Natural killer cell (primary cell): Measurements from ENCODE around the gene WDR81. TPM values are rescaled to one million over a fixed set of nuclear protein-coding genes. Genes with fewer than 3 reads are reported as not detected.

ENCODE experiments used
- ATAC-seq, 3 donors: fragments of 150-1000 bp in 2 of 3; fragments of 200-7000 bp in 1 of 3; cut with Tn5 transposase; 1 replicate in 1 of 3; 2 replicates in 2 of 3; pipeline ENCODE4 v1.10.0; 2021; ENCODE audit warnings: mild to moderate bottlenecking in 2 of 3, moderate library complexity in 2 of 3
- DNase-seq, 2 donors: peaks; one replicate each; pipeline versions ENCODE4 v3.0.0 to v3.0.0-alpha.2; 2013 to 2021; ENCODE audit warnings: mixed read lengths in 1 of 2
- H3K27ac ChIP-seq: one replicate; pipeline ENCODE4 v1.5.1; 2013; ENCODE audit warnings: mild to moderate bottlenecking, low read length
- H3K27me3 ChIP-seq: one replicate; pipeline ENCODE4 v1.6.1; 2013; ENCODE audit warnings: low read length; ENCODE audit not compliant: control insufficient read depth, insufficient read depth
- H3K36me3 ChIP-seq: one replicate; pipeline ENCODE4 v1.6.1; 2013; ENCODE audit warnings: low read length; ENCODE audit not compliant: control insufficient read depth, insufficient read depth
- H3K4me1 ChIP-seq: one replicate; pipeline ENCODE4 v1.6.1; 2013; ENCODE audit warnings: low read length; ENCODE audit not compliant: control insufficient read depth, insufficient read depth
- H3K4me3 ChIP-seq: one replicate; pipeline ENCODE4 v1.5.1; 2013; ENCODE audit warnings: low read length
- H3K9me3 ChIP-seq: one replicate; pipeline ENCODE4 v1.6.1; 2013; ENCODE audit warnings: low read length; ENCODE audit not compliant: control insufficient read depth, insufficient read depth
- H3K27ac Mint-ChIP-seq, 2 donors: one replicate each; pipeline ENCODE4 v1.8.0; 2022; ENCODE audit warnings: mild to moderate bottlenecking in 2 of 2, mixed read lengths in 2 of 2, moderate library complexity in 1 of 2
- H3K27me3 Mint-ChIP-seq, 2 donors: one replicate each; pipeline ENCODE4 v1.8.0; 2022; ENCODE audit warnings: low read depth in 2 of 2, mixed read lengths in 2 of 2
- H3K36me3 Mint-ChIP-seq: one replicate; pipeline ENCODE4 v1.8.0; 2022; ENCODE audit warnings: mixed read lengths
- H3K4me1 Mint-ChIP-seq, 2 donors: one replicate each; pipeline ENCODE4 v1.8.0; 2022; ENCODE audit warnings: mixed read lengths in 2 of 2
- H3K4me3 Mint-ChIP-seq: one replicate; pipeline ENCODE4 v1.8.0; 2022; ENCODE audit warnings: mild to moderate bottlenecking, moderate library complexity, mixed read lengths
- H3K9me3 Mint-ChIP-seq, 2 donors: one replicate each; pipeline ENCODE4 v1.8.0; 2022; ENCODE audit warnings: mixed read lengths in 2 of 2
- WGBS: methylation state at CpG from one replicate; pipeline ENCODE4 v1.1.7; 2013; ENCODE audit warnings: missing lambda C conversion rate; ENCODE audit not compliant: insufficient coverage; 5-methylcytosine and 5-hydroxymethylcytosine counted together
- intact Hi-C: fragments of 100-400 bp; cut with micrococcal nuclease; formaldehyde crosslinking; loops from one replicate; pipeline ENCODE4 v1.14.2; 2022
- total RNA-seq, 4 donors: library from RNA; stranded (reverse); fragments of 120-200 nt in 1 of 4; gene quantifications; one replicate each; pipeline versions ENCODE4 v1.2.3 to v1.2.4, GENCODE V29; 2013 to 2022
- TF ChIP-seq, protein P1 (sequence below): fragments of 200-600 bp; IDR thresholded peaks from one replicate; pipeline ENCODE4 v1.8.0; 2022; ENCODE audit warnings: antibody characterized with exemption

WDR81 gene
- total RNA-seq, 3 donors from 2014 or later (not counting 1 experiment from before 2014, with no cell fraction given): 40.8 to 54.2 (median 46.2) TPM

DNA sequence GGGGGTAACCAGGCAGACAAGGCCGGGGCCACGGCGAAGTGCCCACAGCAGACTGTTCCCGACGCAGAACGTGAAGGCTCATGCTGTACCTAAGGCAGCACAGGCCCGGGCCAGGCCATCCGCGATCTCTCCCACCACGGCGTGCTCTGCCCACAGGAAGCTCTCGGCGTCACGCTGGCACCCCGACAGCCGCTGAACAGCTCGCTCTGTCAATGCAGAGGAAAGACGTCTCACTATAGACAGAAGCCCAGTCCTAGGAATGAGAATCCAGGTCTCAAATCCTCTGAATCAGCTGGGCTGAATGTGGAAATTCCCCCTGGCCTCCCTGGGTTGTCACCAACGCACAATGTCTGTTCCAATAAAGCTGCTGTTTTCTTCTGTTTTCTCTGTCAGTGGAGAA lies 58.8 kb downstream of the WDR81 start:
- ATAC-seq: peak in 2 of 3 donors; percentile 38 to 46
- Mint-ChIP-seq H3K27me3 (no peaks in the 10 kb centered on the region), H3K36me3 (peaks cover 7% of the 10 kb centered on the region), H3K4me1 (peaks cover 0 to 4% of the 10 kb centered on the region in 2 donors), H3K4me3 (no peak overlapping the region), H3K27ac (peak overlapping the region in 1 of 2 donors; percentile 7), H3K9me3 (no peaks in the 10 kb centered on the region)
- Histone ChIP-seq H3K4me3 (no peak overlapping the region), H3K27me3 (no peaks in the 10 kb centered on the region), H3K9me3 (no peaks in the 10 kb centered on the region), H3K4me1 (peaks cover 22% of the 10 kb centered on the region), H3K36me3 (peaks cover 38% of the 10 kb centered on the region), H3K27ac (peak overlapping the region; percentile 82)
- intact Hi-C loops: loop anchor here (5.0 kb wide), 1 partner anchor 61 kb away; the partner anchor contains the start of gene WDR81
- TF ChIP-seq, protein P1, sequence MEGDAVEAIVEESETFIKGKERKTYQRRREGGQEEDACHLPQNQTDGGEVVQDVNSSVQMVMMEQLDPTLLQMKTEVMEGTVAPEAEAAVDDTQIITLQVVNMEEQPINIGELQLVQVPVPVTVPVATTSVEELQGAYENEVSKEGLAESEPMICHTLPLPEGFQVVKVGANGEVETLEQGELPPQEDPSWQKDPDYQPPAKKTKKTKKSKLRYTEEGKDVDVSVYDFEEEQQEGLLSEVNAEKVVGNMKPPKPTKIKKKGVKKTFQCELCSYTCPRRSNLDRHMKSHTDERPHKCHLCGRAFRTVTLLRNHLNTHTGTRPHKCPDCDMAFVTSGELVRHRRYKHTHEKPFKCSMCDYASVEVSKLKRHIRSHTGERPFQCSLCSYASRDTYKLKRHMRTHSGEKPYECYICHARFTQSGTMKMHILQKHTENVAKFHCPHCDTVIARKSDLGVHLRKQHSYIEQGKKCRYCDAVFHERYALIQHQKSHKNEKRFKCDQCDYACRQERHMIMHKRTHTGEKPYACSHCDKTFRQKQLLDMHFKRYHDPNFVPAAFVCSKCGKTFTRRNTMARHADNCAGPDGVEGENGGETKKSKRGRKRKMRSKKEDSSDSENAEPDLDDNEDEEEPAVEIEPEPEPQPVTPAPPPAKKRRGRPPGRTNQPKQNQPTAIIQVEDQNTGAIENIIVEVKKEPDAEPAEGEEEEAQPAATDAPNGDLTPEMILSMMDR: no peak
- 60% methylated on average over 19 of the region's 19 CpGs for WGBS
- no peak for DNase-seq

DNA sequence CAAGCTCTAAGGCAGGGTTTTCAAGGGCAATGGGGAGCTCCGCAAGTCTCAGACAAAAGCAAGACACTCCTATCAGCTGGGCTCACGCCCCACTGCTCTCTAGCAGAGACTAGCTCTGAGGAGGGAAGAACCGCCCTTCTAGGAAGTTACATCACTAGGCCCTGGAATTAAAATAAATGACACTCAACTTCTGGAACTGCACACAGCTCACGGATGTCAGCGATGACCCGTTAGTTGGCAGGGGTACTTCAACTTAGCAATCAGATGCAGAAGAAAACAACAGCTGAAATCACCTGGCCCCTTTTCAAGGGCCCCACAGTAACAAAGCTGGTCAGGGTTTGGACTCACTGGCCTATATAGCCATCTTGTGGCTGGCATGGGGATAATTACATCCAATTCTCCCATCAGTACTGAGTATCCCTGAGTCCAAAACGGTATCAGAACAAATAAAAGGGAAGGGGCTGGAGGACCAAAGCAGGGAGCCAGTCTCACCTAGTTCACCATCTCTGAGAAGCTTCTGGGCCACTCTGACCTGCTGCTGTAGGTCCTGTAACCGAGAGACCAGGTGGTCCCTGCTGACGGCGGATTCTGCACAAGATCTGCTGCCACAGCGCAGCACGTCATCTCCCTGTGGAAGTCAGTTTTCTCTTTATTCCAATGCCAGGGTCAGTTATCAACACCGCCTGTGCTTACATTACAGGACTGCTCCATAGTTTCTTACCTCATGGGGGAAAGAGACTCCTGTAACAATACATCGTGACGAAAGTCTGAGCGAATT lies 59.5 kb downstream of the WDR81 start:
- peak in 1 of 2 donors; percentile 49 for DNase-seq
- Histone ChIP-seq H3K27me3 (no peaks in the 10 kb centered on the region), H3K27ac (peak overlapping the region; percentile 49), H3K36me3 (peaks cover 38% of the 10 kb centered on the region), H3K9me3 (no peaks in the 10 kb centered on the region), H3K4me3 (no peak overlapping the region), H3K4me1 (peaks cover 22% of the 10 kb centered on the region)
- TF ChIP-seq, protein P1: no peak
- Mint-ChIP-seq H3K36me3 (peaks cover 7% of the 10 kb centered on the region), H3K4me3 (no peak overlapping the region), H3K4me1 (peaks cover 0 to 4% of the 10 kb centered on the region in 2 donors), H3K27me3 (no peaks in the 10 kb centered on the region), H3K27ac (peak overlapping the region in 1 of 2 donors; percentile 7), H3K9me3 (no peaks in the 10 kb centered on the region)
- peak; percentile 58 to 72 (median 60) for ATAC-seq
- intact Hi-C loops: loop anchor here (5.0 kb wide), 1 partner anchor 62 kb away; the partner anchor contains the start of gene WDR81
- 72% methylated on average over 16 of the region's 16 CpGs for WGBS

DNA sequence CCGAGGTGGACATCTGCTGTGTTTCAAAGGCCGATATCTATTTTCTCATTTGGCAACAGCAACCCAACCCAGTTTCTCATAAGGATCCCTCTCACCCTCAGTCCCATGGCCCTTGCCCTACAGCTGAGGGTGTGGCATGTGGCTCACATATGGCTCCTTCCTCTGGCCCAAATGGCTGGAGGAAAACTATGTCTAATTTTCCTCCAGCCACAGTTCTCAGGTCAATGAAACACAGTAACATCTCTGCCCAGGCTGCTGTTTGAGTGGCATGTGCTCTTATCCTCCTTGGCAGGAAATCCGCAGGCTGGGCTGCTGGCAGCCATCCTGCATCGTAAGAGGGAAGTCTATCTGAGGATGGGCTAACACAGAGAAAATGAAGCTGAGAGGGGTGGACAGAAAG lies 61.4 kb downstream of the WDR81 start:
- H3K9me3 Mint-ChIP-seq: no peaks in the 10 kb centered on the region
- peaks cover 7% of the 10 kb centered on the region for H3K36me3 Mint-ChIP-seq
- no peak overlapping the region for H3K4me3 ChIP-seq
- intact Hi-C loops: no loop called here
- no peak overlapping the region for H3K27ac Mint-ChIP-seq
- H3K4me3 Mint-ChIP-seq: no peak overlapping the region
- TF ChIP-seq, protein P1: no peak
- no peaks in the 10 kb centered on the region for H3K27me3 Mint-ChIP-seq
- H3K4me1 Mint-ChIP-seq: peaks cover 0 to 4% of the 10 kb centered on the region in 2 donors
- H3K9me3 ChIP-seq: no peaks in the 10 kb centered on the region
- peaks cover 22% of the 10 kb centered on the region for H3K4me1 ChIP-seq
- H3K27ac ChIP-seq: no peak overlapping the region
- no peaks in the 10 kb centered on the region for H3K27me3 ChIP-seq
- ATAC-seq (no peak), DNase-seq (no peak)
- H3K36me3 ChIP-seq: peaks cover 36% of the 10 kb centered on the region
- 94% methylated on average over 4 of the region's 4 CpGs for WGBS
